GM19438 (cell line): ENCODE results near the gene TMEM217.

Experiments used
- ATAC-seq: cut with Tn5 transposase; IDR thresholded peaks from one replicate; pipeline ENCODE4 v1.9.1; 2021; ENCODE audit warnings: low read depth; ENCODE audit not compliant: unreplicated experiment

Gene TMEM217

DNA sequence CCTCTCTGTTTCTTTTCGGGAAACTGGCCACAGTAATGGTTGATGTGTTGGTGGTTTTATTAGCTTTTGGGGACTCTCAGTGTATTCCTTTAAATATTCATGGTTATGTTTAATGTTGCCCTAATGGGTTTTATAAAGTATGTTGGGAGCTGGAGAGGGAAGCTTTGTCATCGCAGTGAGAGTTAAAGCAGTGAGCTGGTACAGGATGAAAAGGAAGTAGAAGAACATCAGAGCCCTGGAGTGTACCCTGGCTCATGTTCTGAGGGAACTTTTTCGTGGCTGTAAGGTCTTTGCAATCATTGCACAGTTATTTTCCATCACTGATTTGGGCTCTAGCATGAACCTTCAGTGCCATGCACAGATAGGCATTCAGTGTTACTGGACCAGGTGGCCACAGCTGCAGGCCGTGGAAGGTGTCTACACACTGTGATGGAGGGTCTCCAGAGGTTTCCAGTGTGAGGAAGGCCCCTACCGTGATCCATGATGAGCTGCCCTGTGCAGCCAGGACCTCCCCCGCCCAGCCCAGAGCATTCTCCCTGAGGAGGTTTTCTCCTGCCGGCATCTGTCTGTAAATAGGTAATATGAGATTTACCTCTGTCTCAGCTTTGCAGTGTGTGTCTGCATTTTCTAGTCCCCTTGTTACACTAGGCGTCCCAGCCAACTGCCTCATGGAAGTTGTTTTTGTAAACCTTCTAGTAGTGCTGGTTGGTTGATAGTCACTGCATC is 22.4 kb upstream of the TMEM217 start:
- no peak for ATAC-seq

DNA sequence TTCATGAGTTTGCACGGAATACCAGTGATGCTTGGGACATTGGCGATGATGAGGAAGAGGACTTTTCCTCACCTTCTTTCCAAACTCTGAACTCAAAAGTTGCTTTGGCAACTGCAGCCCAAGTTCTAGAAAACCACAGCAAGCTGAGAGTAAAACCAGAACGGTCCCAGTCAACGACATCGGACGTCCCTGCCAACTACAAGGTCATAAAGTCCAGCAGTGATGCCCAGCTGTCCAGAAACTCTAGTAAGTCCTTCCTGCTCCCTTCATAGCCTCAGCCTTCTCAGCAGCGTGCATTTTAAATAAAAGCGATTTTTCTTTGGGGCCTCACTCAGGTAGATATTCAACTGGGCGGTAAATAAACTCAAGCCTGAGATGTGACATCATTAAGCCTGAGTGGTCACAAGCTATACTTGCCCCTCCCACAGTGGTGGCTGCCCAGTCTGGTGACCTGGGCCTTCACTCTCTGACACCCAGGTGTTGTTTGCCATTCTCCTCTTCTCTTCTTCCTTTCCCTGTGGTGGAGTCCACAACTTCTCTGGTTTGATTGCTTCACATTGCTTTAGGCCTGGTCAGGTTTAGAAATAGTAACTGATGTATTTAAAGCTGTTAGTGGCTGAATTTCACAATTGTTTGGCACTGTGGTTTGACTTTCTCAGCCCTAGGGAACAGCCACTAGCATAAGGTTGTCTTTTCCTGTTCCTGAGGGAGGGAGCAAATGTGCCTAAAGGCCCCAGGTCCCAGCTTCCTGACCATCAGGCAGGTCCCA is 21.6 kb upstream of the TMEM217 start:
- ATAC-seq = no peak

DNA sequence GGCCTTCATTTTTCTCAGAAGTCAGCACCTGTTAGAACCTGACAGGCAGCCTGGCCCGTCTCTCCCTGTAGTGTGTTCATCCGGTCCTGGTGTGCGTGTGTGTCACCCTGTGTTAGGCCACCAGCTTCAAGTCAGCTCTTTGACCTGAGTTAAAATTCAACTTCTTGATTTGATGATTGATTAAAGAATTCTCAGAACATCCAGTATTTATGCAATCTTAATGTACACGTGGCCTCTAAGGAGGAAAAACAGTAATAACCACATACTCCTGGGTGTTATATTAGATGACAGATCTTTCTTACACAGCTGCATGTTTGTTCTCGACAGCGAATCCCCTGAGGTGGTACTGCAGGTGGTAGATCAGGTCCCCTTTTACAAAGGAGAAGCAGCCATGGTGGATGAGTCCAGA is 19.1 kb upstream of the TMEM217 start:
- ATAC-seq = no peak

DNA sequence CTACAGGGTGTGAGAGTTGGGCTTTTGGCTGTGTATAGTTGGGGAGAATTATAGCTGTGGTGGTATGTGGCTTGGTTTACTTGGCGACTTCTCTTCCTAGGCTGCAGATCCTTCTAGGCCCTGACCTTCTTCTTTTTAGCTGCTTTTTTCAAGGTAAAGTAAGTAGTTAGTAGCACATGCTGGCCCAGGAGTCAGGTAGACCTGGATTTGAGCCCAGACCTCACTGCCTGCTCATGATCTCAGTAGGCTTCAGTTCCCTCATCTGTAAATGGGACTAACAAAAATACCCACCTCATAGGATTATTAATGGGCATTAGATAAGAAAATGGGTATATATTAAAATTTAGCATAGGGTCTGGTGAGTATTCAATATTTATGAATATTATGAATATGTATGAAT is 17.4 kb upstream of the TMEM217 start:
- no peak for ATAC-seq

DNA sequence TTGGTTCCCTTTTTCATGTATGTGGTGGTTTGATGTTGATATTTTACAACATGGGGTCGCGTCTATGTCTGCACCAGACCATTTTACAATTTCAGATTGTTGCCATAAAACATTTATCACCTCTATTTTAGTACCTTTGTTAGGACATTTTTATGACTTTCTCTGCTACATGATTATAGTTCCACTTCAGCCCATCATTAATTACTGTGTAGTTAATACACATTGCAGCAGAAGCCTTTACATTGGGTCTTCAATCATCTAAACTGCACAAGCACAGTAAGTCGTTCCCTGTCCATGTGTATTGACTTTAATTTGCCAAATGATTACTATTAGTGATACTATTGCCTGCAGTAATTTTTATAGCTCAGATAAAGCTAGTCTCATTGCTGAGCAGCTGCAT is 15.7 kb upstream of the TMEM217 start:
- ATAC-seq = no peak

DNA sequence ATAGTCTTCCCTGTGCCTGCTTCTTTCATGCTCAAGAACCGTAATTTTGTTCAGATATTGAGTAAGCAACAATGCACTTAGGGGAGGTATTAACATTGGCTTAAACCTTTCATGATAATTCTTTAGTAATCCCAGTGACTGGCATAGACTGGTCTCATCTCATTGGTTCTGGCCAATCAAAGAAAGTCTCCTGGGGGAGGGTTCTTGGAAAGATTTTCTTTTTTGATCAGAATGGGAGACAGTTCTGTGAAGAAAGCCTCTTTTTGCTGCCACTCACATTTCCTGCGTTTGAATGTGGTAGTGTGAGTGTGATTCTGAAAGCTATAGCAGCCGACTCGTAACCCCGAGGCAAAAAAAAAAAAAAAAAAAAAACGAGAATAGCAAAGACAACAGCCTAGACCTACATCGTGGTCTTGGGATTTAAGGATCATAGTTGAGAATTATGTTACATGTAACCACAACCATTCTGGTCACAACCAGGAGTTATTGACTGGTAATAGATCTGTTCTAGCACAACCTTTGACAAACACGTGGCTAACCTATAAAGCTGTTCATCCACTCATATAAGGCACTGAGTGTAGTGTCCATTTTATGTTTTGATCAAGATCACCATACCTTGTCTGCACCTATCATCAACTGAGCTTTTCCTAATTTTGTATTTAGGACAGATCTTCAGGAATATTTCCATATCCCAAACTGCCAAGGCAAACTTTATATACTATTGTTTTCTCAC is 15.1 kb upstream of the TMEM217 start:
- ATAC-seq = no peak

DNA sequence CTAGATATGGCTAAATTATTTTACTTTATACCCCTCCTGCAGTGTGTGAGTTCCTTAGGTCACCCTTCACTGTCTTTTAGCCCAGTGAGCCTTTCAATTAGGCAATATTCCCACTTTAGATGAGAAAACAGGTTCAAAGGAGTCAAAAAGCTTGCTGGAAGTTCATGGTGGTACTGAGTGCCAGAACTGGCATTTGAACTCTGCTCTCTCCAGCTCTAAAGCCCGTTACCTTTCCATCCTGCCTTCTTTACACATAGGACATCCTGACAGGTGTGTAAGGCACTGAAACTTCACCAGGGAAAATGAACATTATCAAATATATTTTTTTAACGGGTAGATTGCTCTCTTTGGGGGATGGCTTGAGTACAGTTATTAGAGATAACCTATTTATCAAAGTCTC is 11.2 kb upstream of the TMEM217 start:
- no peak for ATAC-seq

DNA sequence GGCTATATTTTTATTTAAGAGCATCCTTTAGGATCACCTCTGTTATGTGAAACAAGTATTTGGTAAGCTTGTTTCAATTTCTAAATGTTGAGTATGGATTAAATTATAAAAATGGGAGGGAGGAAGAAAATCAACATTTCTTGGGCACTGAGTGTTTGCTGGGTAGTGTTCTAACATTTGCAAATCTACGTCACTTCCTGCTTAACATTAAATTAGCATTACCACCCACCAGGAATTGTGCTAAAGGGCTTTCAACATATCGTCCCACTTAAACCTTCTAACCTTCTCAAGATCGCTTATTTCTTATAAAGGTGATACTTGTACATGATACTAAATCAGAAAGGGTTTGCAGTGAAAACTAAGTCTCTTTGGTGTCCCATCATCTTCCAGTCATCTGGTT is 7.9 kb upstream of the TMEM217 start:
- no peak for ATAC-seq

DNA sequence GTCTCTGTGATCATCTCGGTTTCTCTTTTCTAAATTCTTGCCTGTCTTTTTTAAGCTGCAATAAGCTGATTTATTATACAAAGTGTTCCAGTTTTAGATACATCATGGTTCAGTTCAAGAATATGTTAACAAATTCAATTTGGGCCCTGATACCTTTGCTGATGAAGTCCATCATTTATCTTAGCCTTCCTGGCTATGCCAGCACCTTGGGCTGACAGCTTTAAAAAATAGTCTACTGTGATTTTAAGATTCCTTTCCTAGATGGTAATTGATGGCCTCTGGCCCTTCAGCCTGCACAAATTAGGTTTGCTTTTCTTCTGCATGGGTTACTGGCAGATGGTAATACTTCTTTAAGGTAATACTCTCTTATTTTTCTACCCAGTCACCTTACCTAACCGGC is 7.1 kb upstream of the TMEM217 start:
- no peak for ATAC-seq

DNA sequence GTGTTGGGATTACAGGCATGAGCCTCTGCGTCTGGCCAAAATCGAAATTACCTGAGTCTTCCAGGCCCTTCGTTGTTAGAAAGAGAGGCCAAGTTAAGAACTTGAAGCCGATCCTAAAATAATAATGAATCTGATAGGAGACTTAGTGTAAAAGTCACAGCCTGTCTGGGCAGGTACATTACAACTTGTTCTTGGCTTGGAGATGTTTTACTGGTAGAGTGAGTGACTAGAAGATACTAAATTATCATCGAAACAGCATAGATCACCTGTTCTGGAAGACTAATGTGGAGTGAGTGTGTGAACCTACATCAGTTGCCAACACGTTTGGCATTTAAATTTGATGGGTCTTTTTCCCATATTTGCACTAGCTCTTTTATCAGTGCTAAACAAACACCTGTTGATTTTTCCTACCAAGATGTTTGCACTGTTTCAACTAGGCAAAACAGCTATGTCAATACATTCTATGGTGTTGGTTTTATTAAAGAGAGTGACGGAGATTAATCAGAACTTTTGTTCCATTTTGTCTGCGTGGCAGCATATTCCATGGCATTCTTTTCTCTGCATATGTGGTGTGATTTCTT is 4.6 kb upstream of the TMEM217 start:
- ATAC-seq = no peak

DNA sequence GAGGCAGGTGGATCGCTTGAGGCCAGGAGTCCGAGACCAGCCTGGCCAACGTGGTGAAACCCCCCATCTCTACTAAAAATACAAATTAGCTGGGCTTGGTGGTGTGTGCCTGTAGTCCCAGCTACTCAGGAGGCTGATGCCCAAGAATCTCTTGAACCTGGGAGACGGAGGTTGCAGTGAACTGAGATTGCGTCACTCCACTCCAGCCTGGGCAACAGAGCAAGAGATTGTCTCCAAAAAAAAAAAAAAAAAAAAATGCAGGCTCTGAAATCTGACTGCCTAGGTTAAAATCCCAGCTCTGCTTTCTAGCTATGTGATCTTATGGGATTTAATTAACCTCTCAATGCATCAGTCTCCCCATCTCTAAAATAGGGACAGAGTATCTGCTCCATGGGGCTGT is 3.3 kb upstream of the TMEM217 start:
- no peak for ATAC-seq

DNA sequence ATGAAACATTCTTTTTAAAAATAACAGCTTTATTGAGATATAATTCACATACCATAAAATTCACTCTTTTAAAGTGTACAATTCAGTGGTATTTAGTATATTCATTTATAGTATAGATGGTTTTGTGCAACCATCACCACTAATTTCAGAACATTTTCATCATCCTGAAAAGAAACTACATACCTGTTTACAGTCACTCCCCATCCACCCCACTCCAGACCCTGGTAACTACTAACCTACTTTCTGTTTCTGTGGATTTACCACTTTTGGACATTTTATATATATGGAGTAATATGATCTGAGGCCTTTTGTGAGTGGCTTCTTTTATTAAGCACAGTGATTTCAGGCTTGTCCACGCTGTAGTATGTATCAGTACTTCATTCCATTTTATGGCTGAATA is 2.5 kb upstream of the TMEM217 start:
- no peak for ATAC-seq

DNA sequence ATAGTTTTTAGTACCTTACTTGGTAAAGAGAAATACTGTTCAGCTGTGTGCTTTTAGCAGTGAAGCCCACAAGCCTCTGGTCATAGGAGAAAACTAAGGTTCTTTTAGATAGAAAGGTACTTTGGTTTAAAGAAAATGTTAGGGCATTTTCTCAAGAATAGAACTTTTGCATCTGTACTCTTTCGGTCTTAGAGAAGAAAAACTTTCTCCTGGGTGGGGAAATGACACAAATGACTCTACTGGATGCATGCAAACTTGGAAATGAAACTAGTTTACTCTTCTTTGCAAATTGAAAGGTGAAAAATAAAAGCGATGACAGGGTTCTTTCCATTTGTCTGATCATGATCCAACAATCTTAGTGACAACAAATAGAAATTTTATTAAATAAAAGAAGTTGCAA is 2.1 kb upstream of the TMEM217 start:
- ATAC-seq = no peak

DNA sequence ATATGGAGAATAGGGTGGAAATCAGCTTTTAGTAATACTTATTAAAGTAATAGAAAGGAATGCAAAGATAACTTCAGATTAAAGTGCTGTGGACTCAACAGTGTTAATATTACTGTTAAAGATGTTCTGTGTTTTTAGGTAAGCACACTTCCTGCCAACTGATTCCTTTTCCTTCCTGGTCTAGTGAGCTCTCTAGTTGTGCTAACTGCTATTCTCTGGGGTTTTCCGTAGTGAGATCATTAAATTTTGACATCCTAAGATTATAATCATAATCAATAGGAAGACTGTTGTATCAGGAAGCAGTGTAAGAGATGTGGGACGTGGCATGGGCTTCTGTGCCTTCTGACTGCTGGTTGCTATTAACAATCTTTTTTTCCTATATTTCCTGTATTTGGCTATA is 1.2 kb upstream of the TMEM217 start:
- ATAC-seq = no peak

DNA sequence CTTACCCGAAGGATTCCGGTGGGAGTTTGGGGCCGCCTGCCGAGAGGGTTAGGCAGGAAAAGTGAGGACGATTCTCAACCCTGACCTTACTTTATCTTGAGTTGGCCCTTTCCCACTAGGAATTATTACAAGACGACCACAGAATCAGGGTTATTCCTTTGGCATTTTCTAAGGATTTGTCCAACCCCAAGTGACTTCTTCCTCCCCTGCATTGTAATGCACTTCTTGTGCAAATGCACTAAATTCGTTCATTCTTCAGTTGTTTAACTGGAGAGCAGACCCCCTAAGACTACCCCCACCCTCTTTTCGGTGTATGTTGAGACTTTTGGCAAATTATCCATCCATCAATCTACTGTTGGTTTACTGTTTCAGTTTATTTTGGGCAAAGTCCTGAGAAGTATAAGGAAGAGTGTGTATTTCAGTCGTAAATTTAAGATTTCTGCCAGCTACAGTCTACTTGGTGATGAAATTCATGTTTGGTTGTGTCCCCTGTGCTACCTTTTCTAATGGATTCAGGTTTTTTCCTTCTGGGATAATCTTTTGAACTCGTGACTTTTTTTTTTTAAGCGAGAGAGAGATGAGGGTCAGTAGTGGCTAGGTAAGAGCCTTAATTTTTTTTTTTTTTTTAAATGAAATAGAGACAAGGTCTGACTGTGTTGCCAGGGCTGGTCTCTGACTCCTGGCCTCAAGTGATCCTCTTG is 611 bp upstream of the TMEM217 start:
- no peak for ATAC-seq

DNA sequence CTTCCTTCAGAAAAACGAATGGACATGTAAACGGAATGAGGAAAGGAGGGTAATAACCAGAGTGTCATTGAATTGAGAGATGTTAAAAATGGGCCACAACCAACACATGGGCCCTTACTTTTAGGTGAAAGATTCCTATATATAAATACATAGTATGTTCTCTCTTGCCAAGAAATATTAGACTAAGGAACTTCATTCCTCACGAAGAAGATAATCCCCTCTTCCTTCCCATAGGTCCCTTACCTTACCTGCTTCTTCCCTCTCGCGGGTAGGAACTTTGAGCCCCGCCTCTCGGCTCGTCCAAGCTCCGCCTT is 667 bp downstream of the TMEM217 start:
- no peak for ATAC-seq

DNA sequence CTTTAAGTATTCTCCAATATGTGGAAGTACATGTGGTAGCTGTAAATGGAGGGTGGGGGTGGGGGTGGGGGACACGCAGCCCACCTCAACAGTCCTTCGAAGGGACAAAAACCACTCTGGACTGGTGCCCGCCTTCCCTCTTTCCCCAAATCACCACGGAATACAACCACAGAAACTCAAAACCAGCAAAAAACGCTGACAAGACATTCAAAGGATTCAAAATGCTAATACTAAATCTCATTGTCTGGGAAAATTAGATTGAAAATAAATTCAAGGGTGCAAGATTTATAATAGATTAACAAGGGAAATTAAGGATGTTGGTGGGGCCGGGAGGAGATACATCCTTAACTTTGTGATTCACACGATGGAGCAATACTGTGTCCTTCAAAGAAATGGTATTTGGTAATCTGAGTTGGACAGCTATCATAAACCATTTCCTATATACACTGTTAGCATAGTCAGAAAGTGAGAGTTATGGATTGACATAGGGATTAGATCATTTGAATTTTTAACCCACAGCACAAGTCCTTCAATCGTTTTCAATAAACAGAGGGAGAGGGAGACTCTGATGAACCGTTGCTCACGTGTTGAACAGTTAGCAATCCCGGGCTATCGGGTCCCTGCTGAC is 1.1 kb downstream of the TMEM217 start:
- ATAC-seq = no peak

DNA sequence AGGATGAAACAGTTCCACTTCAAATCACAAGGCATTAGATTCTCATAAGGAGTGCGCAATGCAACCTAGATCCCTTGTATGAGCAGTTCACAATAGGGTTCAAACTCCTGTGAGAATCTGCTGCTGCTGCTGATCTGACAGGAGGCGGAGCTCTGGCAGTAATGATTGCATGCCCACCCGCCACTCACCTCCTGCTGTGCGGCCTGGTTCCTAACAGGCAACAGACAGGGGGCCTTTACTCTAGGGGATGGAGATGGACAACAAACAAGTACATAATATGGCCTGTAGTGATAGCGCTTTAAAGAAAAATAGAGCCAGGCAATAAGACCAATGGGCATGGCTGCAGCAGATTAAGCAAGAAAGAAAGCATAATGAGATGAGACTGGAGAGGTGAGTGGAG is 3.1 kb downstream of the TMEM217 start:
- no peak for ATAC-seq

DNA sequence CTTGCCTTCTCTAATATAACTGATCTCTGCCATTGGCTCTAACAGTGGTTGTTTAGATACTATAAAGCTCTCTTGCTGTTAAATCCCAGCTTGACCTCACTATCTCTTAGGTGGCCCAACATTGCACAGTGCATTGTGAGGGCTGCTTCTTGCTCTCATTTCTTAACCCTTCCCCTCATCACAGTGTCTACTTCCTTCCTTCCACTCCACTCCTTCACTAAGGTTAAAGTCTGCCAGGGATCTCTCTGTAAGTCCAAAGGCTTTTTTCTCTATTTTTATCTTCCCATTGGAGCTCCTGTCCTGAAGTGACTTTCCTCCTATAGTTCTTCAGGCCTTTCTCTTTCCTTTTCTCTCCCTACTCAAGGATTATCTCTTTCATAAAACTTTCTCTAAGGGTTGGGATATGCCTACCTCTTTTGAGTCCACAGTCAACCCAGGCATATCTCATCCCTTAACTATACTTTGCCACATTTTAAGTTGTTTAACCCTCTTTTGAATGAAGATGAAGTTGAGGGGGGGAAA is 4.4 kb downstream of the TMEM217 start:
- ATAC-seq = no peak

DNA sequence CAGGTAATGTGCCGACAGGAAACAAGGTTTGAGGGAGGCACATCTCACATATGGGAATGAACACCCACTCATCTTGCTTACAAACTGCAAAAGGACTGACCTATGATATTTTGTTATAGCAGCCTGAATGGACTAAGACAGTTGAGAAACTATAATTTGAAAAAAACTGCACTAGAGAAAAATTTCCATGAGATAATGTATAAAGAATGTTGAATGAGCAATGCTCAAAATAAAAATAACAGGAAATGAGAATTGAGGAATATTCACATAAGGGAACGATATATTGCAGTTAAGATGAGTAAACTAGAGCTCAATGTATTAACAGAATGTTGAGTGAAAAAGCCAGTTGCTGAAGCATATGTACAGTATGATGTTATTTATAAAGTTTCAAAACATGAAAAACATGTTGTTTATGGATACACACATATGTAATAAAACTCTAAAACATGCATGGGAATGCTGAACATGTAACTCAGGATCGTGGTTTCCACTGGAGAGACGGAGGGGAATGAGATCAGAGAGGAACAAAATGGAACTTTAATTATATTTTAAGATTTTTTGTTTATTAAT is 6.6 kb downstream of the TMEM217 start:
- ATAC-seq = no peak
